ENCODE measurements around the gene WFDC12.

DNA sequence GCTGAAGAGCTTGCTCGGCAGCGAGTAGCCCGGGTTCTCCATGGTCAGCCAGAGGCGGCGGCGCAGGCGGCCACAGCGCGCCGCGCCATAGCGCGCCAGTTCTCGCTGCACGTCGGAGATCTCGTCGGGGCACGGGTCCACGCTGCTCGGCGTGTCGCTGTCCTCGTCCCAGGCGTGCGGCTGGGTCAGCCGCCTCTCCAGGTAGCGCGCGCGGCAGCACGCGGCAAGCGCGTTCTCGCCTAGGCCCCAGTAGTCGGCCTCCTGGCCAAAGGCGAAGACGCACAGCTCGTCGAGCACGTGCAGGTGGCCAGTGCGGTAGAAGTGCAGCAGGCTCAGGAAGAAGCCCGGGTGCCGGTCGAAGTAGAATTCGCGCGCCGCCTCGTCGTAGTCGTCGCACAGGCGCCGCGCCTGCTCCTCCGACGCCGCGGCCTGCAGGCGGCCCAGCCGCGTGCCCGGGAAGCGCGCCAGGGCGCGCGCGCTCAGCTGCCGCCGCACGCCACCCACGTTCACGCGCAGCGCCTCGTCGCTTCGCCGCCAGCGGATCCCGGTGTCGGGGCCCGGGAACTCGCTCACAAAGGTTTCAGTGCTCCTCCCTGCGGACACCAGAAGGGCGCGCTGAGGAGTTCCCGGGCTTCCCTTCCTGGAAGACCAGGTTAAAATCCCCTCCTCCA lies 26.0 kb downstream of the WFDC12 start:
- TF ChIP-seq POLR2A (IDR thresholded peaks at IDR 0.05), result no peak
- TF ChIP-seq, protein P1, sequence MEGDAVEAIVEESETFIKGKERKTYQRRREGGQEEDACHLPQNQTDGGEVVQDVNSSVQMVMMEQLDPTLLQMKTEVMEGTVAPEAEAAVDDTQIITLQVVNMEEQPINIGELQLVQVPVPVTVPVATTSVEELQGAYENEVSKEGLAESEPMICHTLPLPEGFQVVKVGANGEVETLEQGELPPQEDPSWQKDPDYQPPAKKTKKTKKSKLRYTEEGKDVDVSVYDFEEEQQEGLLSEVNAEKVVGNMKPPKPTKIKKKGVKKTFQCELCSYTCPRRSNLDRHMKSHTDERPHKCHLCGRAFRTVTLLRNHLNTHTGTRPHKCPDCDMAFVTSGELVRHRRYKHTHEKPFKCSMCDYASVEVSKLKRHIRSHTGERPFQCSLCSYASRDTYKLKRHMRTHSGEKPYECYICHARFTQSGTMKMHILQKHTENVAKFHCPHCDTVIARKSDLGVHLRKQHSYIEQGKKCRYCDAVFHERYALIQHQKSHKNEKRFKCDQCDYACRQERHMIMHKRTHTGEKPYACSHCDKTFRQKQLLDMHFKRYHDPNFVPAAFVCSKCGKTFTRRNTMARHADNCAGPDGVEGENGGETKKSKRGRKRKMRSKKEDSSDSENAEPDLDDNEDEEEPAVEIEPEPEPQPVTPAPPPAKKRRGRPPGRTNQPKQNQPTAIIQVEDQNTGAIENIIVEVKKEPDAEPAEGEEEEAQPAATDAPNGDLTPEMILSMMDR (IDR thresholded peaks at IDR 0.05), result peak in 1 of 4 experiments; percentile 18
